ENCODE results near the gene ARSB.

Gene ARSB

GRCh38 chr5:78830528-78831046 lies 154.5 kb downstream of the ARSB start:
- no peak for DNase-seq

DNA sequence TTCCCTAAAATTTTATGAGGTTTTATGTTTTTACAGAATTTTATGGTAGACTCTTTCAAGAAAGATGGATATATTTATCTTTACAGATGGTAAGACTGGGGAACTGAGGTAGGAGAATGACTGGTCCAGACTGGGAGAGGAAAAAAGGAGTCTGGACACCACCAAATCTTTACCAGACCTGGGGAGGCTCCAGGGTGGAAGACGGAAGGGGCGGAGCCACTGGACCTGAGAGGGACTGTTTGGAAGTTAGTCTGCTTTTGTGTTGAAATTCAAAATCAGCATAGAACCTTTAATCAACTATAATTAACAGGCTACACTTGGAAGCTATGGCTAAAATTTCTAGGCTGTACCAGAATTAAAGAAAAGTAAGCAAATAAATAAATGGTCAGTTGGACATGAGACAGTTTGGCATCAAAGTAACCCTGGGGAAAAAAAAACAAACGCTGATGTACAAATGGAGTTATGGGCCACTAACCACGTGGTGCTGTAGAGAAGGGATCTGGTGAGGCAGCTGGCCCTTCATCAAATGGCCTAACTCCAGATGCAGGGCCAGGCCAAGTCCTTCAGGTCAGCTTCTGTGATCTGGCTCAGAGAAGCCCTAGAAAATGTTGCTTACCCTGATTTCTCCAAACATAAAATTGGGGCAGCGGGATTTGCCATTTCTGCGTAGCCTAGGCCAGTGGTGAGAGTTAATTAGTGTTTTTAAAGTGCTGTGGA lies 155.1 kb downstream of the ARSB start:
- no peak for DNase-seq

GRCh38 chr5:78827725-78828124 lies 157.4 kb downstream of the ARSB start:
- no peak for DNase-seq

- no peak for DNase-seq
These were observed 160.3 kb downstream of the ARSB start for GRCh38 chr5:78824831-78825281.

DNA sequence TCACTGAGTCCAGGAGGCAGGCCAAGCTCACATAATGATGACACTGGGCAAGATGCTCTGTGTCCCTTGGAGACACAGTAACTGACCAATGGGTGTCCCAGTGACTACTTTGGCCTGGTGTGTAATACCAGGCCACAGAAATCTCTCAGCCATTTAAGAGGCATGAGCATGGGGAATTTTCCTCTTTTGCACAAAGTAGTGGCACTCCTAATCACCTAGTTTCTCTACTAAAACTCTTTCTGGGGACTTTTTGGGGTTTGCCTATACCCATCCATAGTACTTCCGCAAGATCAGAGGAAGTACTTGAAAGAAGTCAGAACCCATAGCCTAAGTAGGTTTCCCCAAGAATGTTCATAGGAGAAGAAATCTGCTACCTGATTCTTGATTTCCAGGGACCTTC lies 161.9 kb downstream of the ARSB start:
- DNase-seq, result no peak

GRCh38 chr5:78821536-78822021 lies 163.5 kb downstream of the ARSB start:
- no peak for DNase-seq

GRCh38 chr5:78819707-78820106 lies 165.4 kb downstream of the ARSB start:
- no peak for DNase-seq

- no peak for DNase-seq
These were observed 165.9 kb downstream of the ARSB start for GRCh38 chr5:78819166-78819565.

DNA sequence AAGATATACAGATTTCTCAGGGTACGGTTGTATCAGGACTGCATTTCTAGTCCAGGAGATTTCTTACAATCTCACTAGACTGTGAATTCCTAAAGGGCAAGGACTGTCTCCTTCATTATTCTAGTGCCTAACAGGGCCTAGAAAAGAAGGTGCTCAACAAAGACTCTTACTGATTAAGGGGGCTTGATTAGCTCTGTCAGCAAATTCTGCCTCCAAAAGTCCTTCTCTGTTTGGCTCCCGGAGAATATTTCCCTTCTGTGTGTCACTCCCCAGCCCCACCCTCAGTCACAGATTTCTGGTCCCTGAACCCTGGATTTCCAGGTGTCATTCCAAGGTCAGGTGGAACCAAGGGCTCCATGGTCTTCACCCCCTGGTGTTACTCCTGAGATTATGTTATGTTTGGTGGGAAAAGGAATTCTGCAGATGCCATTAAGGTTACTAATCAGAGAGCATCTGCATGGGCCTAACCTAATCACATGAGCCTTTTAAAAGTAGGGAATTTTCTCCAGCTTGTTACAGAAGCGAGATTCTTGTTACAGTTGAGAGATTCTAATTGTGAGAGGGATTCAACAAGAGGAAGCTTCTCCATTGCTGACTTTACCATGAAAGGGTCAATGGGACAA lies 168.9 kb downstream of the ARSB start:
- DNase-seq, result no peak

- no peak for DNase-seq
These were observed 171.1 kb downstream of the ARSB start for GRCh38 chr5:78813906-78814530.

- no peak for DNase-seq
These were observed 171.8 kb downstream of the ARSB start for GRCh38 chr5:78813286-78813685.

GRCh38 chr5:78811866-78812265 lies 173.2 kb downstream of the ARSB start:
- peak; percentile 40 for DNase-seq

DNA sequence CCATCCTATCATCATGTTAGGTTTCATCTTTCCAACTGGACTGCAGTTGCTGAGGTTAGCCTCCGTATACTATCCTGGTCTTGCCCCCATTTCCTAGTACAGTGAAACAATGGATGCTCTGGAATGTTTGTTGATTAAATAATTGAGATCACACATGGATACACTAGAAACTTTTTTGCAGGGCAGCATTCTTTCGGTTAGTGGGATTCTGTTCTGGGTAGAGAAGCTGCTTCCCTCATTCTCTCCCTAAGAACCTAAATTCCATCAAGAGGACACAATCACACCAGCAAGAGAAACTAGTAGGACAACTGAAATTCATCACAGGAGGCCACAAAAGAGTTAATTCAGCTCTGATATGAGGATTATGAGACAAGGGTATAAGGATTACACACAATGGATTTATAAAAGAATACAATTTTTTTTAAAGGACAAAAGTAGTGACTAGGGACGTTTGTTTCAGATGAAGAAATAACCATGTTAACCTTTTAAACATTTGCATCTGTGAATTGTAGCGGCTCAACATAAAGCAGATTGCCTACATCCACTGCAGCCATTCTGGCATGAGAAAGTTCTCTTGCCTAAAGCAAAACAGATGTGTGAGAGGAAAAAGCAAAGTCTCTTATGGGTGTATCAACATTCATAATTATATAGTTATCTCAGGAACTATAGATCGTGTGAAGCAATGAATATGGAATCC lies 173.8 kb downstream of the ARSB start:
- no peak for DNase-seq

DNA sequence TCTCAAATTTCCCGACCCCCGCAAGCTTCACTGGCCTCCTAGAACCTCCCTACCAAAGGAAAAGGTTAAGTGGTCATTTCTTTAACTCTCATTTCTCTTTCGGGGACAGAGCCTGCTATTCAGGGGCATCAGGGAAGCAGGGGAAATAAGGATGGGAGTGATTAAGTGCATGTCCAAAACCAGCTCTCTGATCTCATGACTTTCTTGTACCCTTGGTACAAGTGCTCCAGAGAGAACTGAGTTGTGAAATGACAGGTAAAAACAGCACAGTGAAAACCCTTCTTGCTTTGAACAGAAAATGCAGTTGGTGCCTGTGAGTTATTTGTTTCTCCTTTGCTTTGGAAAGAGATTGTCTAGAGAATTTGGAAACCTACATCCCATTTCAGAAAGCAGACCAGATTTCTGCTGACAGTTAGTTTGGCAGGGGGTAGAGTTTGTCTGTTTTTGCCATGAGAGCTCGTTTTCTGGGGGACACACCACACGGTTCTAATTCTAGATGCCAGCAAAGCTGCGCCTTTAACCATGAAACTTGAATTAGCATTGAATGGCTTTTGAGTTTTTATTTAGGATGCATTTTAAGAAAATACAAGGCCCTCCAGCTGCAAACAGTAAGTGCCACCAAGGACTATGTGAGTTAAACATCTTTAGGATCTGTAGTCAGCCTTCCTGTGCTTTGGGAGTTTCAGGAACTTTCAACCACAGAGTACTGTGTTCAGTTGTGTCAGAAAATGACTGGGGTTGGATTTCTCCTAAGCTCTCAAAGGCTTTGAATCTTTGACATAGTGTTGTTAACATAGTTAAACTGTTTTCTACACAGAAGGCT lies 174.8 kb downstream of the ARSB start:
- no peak for DNase-seq

- peak; percentile 10 for DNase-seq
These were observed 175.7 kb downstream of the ARSB start for GRCh38 chr5:78809444-78809843.

- DNase-seq, result no peak
These were observed 176.3 kb downstream of the ARSB start for GRCh38 chr5:78808818-78809217.

DNA sequence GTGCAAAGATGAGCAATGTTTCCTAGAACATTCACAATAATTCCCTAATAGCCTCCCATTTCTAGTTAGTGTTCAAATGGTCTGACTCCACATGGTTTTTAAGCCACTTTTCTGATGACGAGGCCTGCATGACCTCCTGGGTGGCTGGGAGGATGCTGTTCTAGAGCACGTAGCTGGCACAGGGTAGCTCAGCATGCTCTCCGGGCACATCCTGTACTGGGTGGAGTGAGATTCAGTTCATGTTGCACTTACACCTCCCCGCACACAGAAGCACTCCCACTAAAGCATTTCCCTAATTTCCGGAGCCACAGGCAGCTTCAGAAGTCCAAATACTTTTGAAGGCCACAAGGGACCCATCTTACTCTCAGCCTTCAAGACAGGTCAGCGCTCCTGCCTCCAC lies 176.7 kb downstream of the ARSB start:
- DNase-seq, result no peak

GRCh38 chr5:78806544-78806943 lies 178.6 kb downstream of the ARSB start:
- no peak for DNase-seq

GRCh38 chr5:78805474-78806124 lies 179.5 kb downstream of the ARSB start:
- no peak for DNase-seq

GRCh38 chr5:78804995-78805394 lies 180.1 kb downstream of the ARSB start:
- DNase-seq, result no peak

DNA sequence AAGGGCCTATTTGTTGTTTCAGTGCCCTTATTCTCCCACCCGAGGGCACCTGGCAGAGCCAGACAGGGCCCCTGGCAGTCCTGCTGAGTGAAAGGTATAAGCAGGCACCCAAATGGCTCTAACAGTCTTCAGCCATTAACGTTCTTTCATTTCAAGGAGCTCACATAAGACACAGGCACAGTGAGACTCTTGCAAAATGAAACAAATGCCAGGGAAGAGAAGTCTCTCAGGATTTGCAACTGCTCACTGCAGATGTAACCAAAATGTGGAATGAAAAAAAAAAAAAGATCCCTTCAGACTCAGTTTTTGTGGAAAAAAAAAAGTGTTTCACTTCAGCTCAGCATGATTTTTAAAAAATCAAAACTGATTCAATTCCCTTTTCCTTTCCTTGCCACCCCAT lies 181.2 kb downstream of the ARSB start:
- no peak for DNase-seq

DNA sequence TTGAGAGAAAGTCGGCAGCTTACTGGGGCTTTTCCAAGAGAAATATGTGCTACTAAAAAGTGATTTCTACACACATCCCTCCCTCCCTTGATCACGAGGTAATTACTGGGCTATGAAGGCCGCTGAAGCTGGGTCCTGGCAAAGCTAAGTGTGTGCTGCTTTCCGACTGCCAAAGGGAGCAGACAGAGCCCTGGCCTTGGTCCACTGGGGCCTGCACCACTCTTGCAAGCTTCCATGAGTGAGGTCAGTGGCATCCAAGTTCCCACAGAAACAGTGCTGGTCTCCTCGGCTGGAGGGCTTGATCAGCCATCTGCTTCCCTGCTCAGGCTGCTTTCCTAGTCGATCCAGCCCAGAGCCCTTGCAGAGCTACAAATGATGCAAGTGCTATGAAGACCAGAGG lies 181.8 kb downstream of the ARSB start:
- DNase-seq, result no peak

Data from DMS79 (cell line).